ENCODE data around the gene NUP43. TPM values are rescaled to one million over a fixed set of nuclear protein-coding genes. Genes with fewer than 3 reads are reported as not detected.

NUP43 gene
- total RNA-seq, 1 donor from 2014 or later, result 107 TPM

DNA sequence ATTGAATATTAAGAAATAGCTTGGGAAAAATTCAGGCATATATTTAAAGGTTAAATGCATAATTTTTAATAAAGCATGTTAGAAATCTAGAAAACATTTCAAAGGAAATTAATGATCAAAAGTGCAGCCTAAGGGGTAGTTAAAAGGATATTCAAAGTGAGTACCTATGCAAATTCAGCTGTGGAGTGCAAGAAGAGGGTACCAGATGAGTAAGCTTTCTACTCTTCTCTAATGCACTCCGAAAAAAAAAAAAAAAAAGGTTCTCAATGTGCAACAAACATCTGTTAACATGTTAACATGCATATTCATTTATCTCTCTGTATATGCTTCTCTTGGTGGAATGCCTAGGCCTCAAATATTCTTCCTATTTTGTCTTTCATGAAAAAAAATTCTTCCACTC lies 65.8 kb downstream of the NUP43 start:
- no peak overlapping the region for H3K4me2 ChIP-seq
- H3K4me1 ChIP-seq, result no peaks in the 10 kb centered on the region
- H3K4me1 Mint-ChIP-seq, result no peaks in the 10 kb centered on the region
- no peak for DNase-seq (ENCODE audit: low spot score)
- no peak overlapping the region for H3K9ac ChIP-seq
- H3F3A ChIP-seq (ENCODE audit: low read depth), result no peaks in the 10 kb centered on the region
- no peak overlapping the region for H3K27ac ChIP-seq
- H3K4me3 Mint-ChIP-seq, result no peak overlapping the region
- H3K9me3 Mint-ChIP-seq, result no peaks in the 10 kb centered on the region
- no peaks in the 10 kb centered on the region for H3K27me3 ChIP-seq
- no peak for TF ChIP-seq EZH2phosphoT487 (IDR thresholded peaks at IDR 0.05)
- TF ChIP-seq, protein P1, sequence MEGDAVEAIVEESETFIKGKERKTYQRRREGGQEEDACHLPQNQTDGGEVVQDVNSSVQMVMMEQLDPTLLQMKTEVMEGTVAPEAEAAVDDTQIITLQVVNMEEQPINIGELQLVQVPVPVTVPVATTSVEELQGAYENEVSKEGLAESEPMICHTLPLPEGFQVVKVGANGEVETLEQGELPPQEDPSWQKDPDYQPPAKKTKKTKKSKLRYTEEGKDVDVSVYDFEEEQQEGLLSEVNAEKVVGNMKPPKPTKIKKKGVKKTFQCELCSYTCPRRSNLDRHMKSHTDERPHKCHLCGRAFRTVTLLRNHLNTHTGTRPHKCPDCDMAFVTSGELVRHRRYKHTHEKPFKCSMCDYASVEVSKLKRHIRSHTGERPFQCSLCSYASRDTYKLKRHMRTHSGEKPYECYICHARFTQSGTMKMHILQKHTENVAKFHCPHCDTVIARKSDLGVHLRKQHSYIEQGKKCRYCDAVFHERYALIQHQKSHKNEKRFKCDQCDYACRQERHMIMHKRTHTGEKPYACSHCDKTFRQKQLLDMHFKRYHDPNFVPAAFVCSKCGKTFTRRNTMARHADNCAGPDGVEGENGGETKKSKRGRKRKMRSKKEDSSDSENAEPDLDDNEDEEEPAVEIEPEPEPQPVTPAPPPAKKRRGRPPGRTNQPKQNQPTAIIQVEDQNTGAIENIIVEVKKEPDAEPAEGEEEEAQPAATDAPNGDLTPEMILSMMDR (IDR thresholded peaks at IDR 0.05), result no peak
- no peak for TF ChIP-seq EZH2 (IDR thresholded peaks at IDR 0.05)
- no peak overlapping the region for H3K27ac Mint-ChIP-seq
- H3K27me3 Mint-ChIP-seq (ENCODE audit: insufficient read depth, low read depth), result no peaks in the 10 kb centered on the region
- H2AFZ ChIP-seq (replicated peaks), result no peak overlapping the region
- peaks cover 10% of the 10 kb centered on the region for H3K36me3 ChIP-seq
- peaks cover 29% of the 10 kb centered on the region for H3K36me3 Mint-ChIP-seq
- no peak overlapping the region for H3K4me3 ChIP-seq
- no peaks in the 10 kb centered on the region for H3K9me3 ChIP-seq (ENCODE audit: low read depth)
- peaks cover 4% of the 10 kb centered on the region for H4K20me1 ChIP-seq (ENCODE audit: low read depth)
- peaks cover 26% of the 10 kb centered on the region for H3K79me2 ChIP-seq (ENCODE audit: low read depth)

Other genes starting within 250 kb of the NUP43 start
- 41.6 and 80.6 TPM in 2 replicates for gene PPIL4, start 200.5 kb downstream of the NUP43 start, total RNA-seq (ENCODE audit: low replicate concordance)
- gene GINM1, start 180.2 kb downstream of the NUP43 start, total RNA-seq (ENCODE audit: low replicate concordance), result 26.9 and 35.7 TPM in 2 replicates
- 18.9 and 20.2 TPM in 2 replicates for gene KATNA1, start 97.8 kb downstream of the NUP43 start, total RNA-seq (ENCODE audit: low replicate concordance)
- 21.1 and 28.0 TPM in 2 replicates for gene LATS1, start 28.4 kb downstream of the NUP43 start, total RNA-seq (ENCODE audit: low replicate concordance)
- gene PCMT1, start 3.2 kb upstream of the NUP43 start, total RNA-seq (ENCODE audit: low replicate concordance), result 112 and 133 TPM in 2 replicates
- 2.2 and 2.8 TPM in 2 replicates for gene LRP11, start 117.8 kb upstream of the NUP43 start, total RNA-seq (ENCODE audit: low replicate concordance)
- not detected in 2 replicates for gene RAET1E, start 151.6 kb upstream of the NUP43 start, total RNA-seq (ENCODE audit: low replicate concordance)
- not detected in 2 replicates for gene RAET1G, start 176.6 kb upstream of the NUP43 start, total RNA-seq (ENCODE audit: low replicate concordance)
- gene ULBP2, start 195.5 kb upstream of the NUP43 start, total RNA-seq (ENCODE audit: low replicate concordance), result not detected in 2 replicates
- gene ULBP1, start 217.4 kb upstream of the NUP43 start, total RNA-seq (ENCODE audit: low replicate concordance), result 0.11 and 0.40 TPM in 2 replicates

All from neural progenitor cell (in vitro differentiated cells).